ENCODE measurements around the gene NR3C1. TPM values are rescaled to one million over a fixed set of nuclear protein-coding genes. Genes with fewer than 3 reads are reported as not detected.

The NR3C1 gene
- total RNA-seq, 1 experiment from 2014 or later: 12.7 TPM

GRCh38 chr5:143284521-143284920 lies 119.0 kb downstream of the NR3C1 start:
- no TSS peak for BruUV-seq (replicated peaks)
- CTCF ChIA-PET: no interaction called here

GRCh38 chr5:143284002-143284401 lies 119.5 kb downstream of the NR3C1 start:
- CTCF ChIA-PET: no interaction called here
- TF ChIP-seq, protein P1, sequence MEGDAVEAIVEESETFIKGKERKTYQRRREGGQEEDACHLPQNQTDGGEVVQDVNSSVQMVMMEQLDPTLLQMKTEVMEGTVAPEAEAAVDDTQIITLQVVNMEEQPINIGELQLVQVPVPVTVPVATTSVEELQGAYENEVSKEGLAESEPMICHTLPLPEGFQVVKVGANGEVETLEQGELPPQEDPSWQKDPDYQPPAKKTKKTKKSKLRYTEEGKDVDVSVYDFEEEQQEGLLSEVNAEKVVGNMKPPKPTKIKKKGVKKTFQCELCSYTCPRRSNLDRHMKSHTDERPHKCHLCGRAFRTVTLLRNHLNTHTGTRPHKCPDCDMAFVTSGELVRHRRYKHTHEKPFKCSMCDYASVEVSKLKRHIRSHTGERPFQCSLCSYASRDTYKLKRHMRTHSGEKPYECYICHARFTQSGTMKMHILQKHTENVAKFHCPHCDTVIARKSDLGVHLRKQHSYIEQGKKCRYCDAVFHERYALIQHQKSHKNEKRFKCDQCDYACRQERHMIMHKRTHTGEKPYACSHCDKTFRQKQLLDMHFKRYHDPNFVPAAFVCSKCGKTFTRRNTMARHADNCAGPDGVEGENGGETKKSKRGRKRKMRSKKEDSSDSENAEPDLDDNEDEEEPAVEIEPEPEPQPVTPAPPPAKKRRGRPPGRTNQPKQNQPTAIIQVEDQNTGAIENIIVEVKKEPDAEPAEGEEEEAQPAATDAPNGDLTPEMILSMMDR (conservative IDR thresholded peaks at IDR 0.05; ENCODE audit: low read depth, low read length): no peak
- TF ChIP-seq EZH2 (IDR thresholded peaks at IDR 0.05; ENCODE audit: borderline replicate concordance, low read depth, low read length, poor library complexity, severe bottlenecking): no peak
- BruUV-seq (replicated peaks): no TSS peak
- peaks cover 6% of the 10 kb centered on the region for H3K9me3 ChIP-seq (ENCODE audit: low read depth, low read length, poor library complexity, severe bottlenecking)
- POLR2A ChIA-PET (ENCODE audit: low non-redundant PET): no interaction called here
- H3K4me3 ChIP-seq (ENCODE audit: low read depth, low read length, poor library complexity, severe bottlenecking): no peak overlapping the region
- H3K27me3 ChIP-seq (replicated peaks; ENCODE audit: insufficient read depth, low read depth, low read length, poor library complexity): no peaks in the 10 kb centered on the region
- H3K27ac ChIP-seq (ENCODE audit: low read depth, low read length, poor library complexity, severe bottlenecking): no peak overlapping the region
- peaks cover 5% of the 10 kb centered on the region for H3K36me3 ChIP-seq (ENCODE audit: insufficient read depth, low read length, poor library complexity, severe bottlenecking)
- DNase-seq (ENCODE audit: low spot score): no peak
- H3K4me1 ChIP-seq (ENCODE audit: insufficient read depth, low read length, poor library complexity, severe bottlenecking): peaks cover 7% of the 10 kb centered on the region
- intact Hi-C loops (cut with micrococcal nuclease; ENCODE audit: unreplicated experiment): no loop called here

More at GRCh38 chr5:143284521-143284920, 119.0 kb downstream of the NR3C1 start:
- H3K27me3 ChIP-seq (replicated peaks; ENCODE audit: insufficient read depth, low read depth, low read length, poor library complexity): no peaks in the 10 kb centered on the region
- H3K9me3 ChIP-seq (ENCODE audit: low read depth, low read length, poor library complexity, severe bottlenecking): peaks cover 6% of the 10 kb centered on the region
- H3K4me3 ChIP-seq (ENCODE audit: low read depth, low read length, poor library complexity, severe bottlenecking): no peak overlapping the region
- intact Hi-C loops (cut with micrococcal nuclease; ENCODE audit: unreplicated experiment): no loop called here
- TF ChIP-seq, protein P1 (conservative IDR thresholded peaks at IDR 0.05; ENCODE audit: low read depth, low read length): no peak
- TF ChIP-seq EZH2 (IDR thresholded peaks at IDR 0.05; ENCODE audit: borderline replicate concordance, low read depth, low read length, poor library complexity, severe bottlenecking): no peak
- H3K27ac ChIP-seq (ENCODE audit: low read depth, low read length, poor library complexity, severe bottlenecking): no peak overlapping the region
- peaks cover 5% of the 10 kb centered on the region for H3K36me3 ChIP-seq (ENCODE audit: insufficient read depth, low read length, poor library complexity, severe bottlenecking)
- H3K4me1 ChIP-seq (ENCODE audit: insufficient read depth, low read length, poor library complexity, severe bottlenecking): peaks cover 7% of the 10 kb centered on the region
- POLR2A ChIA-PET (ENCODE audit: low non-redundant PET): no interaction called here
- DNase-seq (ENCODE audit: low spot score): no peak

DNA sequence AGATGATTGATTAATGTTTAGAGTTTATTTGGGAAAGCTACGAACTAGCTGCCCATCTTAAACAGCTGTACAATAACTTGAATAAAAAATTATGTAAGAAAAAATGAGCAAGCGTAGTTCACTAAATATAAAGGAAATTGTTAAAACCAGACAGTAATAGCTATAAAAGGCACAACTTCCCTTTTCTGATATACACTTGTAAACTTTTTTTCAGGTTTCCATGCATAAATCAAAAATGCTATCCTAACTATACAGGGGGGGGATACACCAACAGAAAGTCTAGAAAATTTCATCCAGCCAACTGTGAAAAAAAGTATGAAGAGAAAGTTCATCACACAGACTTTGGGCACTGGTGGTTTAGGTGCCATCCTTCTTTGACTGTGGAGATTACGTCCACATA lies 122.3 kb downstream of the NR3C1 start:
- peaks cover 7% of the 10 kb centered on the region for H3K4me1 ChIP-seq (ENCODE audit: insufficient read depth, low read length, poor library complexity, severe bottlenecking)
- DNase-seq (ENCODE audit: low spot score): no peak
- TF ChIP-seq, protein P1 (conservative IDR thresholded peaks at IDR 0.05; ENCODE audit: low read depth, low read length): no peak
- no peak for TF ChIP-seq EZH2 (IDR thresholded peaks at IDR 0.05; ENCODE audit: borderline replicate concordance, low read depth, low read length, poor library complexity, severe bottlenecking)
- intact Hi-C loops (cut with micrococcal nuclease; ENCODE audit: unreplicated experiment): no loop called here
- CTCF ChIA-PET: interaction anchor here (0.6 kb wide), 1 partner anchor 594 kb away, joined by 5 read pairs; no protein-coding TSS in a partner anchor
- no peaks in the 10 kb centered on the region for H3K27me3 ChIP-seq (replicated peaks; ENCODE audit: insufficient read depth, low read depth, low read length, poor library complexity)
- POLR2A ChIA-PET (ENCODE audit: low non-redundant PET): no interaction called here
- H3K27ac ChIP-seq (ENCODE audit: low read depth, low read length, poor library complexity, severe bottlenecking): no peak overlapping the region
- H3K36me3 ChIP-seq (ENCODE audit: insufficient read depth, low read length, poor library complexity, severe bottlenecking): peaks cover 5% of the 10 kb centered on the region
- H3K9me3 ChIP-seq (ENCODE audit: low read depth, low read length, poor library complexity, severe bottlenecking): peaks cover 6% of the 10 kb centered on the region
- no peak overlapping the region for H3K4me3 ChIP-seq (ENCODE audit: low read depth, low read length, poor library complexity, severe bottlenecking)
- no TSS peak for BruUV-seq (replicated peaks)

Measured in A673 (cell line).